Measurements from ENCODE around the gene RNF112.

Gene RNF112

GRCh38 chr17:19410875-19411620 lies at the start of gene RNF112:
Gene RNF112, plus strand, starts transcription at chr17:19411232. Its CDS starts 177 bp downstream, at chr17:19411409.
- no peak within 1 kb of the TSS for H3K4me3 ChIP-seq (ENCODE audit: low read depth, low read length)

- no peak overlapping the region for H3K4me3 ChIP-seq (ENCODE audit: low read depth, low read length)
Measured at GRCh38 chr17:19361326-19361725, 49.7 kb upstream of the RNF112 start.

- peak overlapping the region; percentile 71 for H3K4me3 ChIP-seq (ENCODE audit: low read depth, low read length)
Measured at GRCh38 chr17:19361944-19362276, 49.1 kb upstream of the RNF112 start.

DNA sequence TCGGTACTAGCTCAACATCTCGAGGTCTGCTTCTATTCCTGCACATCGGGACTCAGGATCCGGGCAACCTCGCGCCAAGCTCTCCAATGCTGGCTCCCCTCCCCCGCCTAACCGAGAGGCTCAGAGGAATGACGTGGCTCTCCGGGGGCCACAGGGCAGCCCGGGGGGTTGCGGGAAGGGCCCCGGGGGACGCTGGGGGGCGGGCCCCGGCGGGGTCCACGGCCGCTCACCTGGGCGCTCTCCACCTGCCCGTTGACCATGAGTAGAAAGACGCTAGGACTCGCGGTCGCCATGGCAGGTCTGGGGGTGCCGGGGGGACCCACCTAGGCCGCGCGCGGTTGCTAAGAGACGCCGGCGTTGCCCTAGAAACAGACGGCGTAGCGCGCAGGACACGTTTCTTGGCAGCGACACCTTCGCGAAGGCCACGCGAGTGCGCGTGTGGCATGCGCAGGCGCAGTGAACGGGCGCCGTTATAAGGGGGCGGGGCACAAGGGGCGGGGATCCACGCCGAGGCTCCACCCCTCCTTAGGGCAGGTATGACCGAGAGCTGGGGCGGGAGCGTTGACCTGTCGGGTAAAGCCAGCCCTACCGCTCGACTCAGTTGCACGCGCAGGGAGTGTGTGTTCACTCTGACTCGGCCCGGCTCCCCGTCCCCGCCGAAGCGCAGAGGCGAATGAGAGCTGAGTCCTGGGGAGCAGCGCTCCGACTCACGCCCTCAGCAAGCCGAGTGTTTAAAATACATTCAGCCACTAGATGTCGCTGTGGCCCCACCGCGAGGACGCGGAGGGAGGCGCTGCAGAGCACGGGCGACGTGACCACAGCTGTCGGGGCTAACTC lies 48.5 kb upstream of the RNF112 start, which contains the start of gene B9D1:
Gene B9D1, minus strand, starts transcription at position 447 of the 837 bp plus-strand sequence. Its CDS starts 154 bp downstream, at position 293.
- peak within 1 kb of the TSS; percentile 71 for H3K4me3 ChIP-seq (ENCODE audit: low read depth, low read length)

GRCh38 chr17:19363114-19363438 lies 48.0 kb upstream of the RNF112 start:
- H3K4me3 ChIP-seq (ENCODE audit: low read depth, low read length): peak overlapping the region; percentile 71

- no peak overlapping the region for H3K4me3 ChIP-seq (ENCODE audit: low read depth, low read length)
Measured at GRCh38 chr17:19363460-19364035, 47.5 kb upstream of the RNF112 start.

DNA sequence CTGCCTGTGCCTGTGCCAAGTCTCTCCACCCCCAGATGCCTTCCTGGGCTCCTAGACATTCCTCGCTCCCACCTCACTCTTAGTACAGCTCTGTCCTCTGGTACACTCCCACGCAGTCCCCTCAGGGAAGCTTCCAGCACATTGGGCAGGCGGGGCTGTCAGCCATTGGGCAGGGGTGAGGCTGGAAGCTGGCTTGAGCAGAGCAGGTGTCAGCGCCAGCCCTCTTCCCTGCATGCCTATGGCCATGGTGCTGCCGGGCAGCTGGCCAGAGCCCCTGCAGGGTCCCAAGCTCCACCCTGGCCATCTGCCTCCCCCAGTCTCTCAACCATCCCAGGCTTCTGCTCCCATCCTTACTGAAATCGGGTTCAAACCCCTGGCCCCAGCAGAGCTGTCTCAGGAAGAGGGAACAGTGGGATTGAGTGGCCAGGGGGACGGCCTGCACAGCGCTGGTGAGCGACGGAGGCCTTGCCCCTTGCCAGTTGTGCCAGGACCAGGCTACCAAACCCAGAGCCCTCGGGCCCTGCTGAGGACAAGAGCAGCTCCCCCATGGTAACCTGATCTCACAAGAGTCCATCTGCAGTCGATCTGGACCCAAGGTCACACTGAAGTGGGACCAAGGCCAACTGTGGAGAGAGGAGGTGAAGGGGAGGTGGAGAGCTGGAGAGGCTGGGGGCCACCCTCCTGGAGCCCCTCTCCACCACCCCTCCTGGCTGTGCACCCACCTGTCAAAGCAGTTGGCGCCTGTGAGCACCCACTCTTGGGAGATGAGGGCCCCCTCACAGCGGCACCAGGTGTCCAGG lies 46.1 kb upstream of the RNF112 start:
- H3K4me3 ChIP-seq (ENCODE audit: low read depth, low read length): no peak overlapping the region

DNA sequence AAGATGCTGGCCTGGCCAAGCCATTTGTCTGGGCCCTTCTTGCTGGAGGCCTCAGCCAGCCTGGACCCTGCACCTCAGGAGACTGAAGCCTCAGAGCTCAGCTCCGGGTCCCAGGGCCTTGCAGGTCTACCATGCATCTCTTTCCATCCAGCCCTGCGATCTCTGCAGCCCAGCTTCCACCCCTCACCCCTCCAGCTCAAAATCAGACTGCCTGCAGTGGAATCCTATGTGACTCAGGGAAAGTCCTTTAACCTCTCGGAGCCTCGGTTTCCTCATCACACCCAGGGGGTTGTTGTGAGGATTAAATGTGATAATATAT lies 45.6 kb upstream of the RNF112 start:
- H3K4me3 ChIP-seq (ENCODE audit: low read depth, low read length): no peak overlapping the region

DNA sequence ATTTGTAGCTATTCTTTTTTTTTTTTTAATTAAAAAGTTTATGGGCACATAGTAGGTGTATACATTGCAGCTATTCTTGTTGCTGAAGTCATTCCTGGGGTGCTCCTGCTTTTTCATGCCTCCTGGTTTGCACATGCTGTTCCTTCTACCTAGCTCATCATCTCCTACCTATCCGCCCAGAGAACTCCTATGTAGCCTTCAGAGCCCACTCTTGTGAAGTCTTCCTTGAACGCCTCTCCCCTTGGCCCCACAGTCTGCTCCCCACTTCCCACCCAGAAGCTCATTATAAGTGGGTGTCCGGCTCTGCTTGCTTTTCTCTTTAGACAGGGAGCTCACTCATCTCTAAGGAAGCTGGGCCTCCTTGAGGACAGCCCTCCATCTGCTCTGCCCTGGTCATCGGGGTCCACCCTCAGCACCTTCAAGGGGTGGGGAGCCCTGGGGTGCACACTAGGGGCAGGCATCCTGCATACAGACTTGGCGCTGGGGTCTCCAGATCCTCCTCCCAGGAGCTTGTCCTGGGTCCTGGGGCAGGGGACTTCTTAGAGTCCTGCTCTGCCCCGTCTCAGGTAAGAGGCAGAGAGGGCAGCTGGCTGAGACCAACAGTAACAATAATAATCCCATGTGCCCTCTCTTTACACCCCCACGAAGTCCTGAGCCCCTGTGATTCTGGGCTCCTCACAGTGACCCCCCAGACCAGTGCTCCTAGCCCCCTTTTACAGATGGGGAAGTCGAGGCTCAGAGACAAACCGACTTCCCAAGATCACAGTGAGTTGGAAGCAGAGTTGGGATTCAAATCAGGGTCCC lies 45.0 kb upstream of the RNF112 start:
- no peak overlapping the region for H3K4me3 ChIP-seq (ENCODE audit: low read depth, low read length)

DNA sequence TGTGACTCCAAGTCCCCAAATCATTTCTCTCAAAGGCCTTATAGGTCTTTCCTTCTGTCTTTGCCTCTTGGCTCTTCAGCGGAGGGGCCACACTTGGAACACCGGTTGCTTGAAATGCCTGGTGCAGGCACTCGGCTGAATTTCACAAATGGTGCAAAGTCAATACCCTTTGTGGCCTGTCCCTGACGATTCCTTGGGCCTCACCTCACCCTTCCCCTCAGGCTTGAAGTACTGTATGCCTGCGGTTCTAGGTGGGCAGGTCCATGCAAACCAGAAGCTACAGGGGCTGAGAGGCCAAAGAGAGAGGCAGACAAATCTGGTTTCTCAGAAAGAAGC lies 44.4 kb upstream of the RNF112 start:
- no peak overlapping the region for H3K4me3 ChIP-seq (ENCODE audit: low read depth, low read length)

- H3K4me3 ChIP-seq (ENCODE audit: low read depth, low read length): no peak overlapping the region
Measured at GRCh38 chr17:19368229-19368628, 42.8 kb upstream of the RNF112 start.

- no peak overlapping the region for H3K4me3 ChIP-seq (ENCODE audit: low read depth, low read length)
Measured at GRCh38 chr17:19369107-19369778, 41.8 kb upstream of the RNF112 start.

- no peak overlapping the region for H3K4me3 ChIP-seq (ENCODE audit: low read depth, low read length)
Measured at GRCh38 chr17:19369846-19370492, 41.1 kb upstream of the RNF112 start.

- no peak overlapping the region for H3K4me3 ChIP-seq (ENCODE audit: low read depth, low read length)
Measured at GRCh38 chr17:19370493-19370960, 40.5 kb upstream of the RNF112 start.

GRCh38 chr17:19371259-19372010 lies 39.6 kb upstream of the RNF112 start:
- no peak overlapping the region for H3K4me3 ChIP-seq (ENCODE audit: low read depth, low read length)

GRCh38 chr17:19372011-19372370 lies 39.0 kb upstream of the RNF112 start:
- H3K4me3 ChIP-seq (ENCODE audit: low read depth, low read length): no peak overlapping the region

GRCh38 chr17:19372439-19372838 lies 38.6 kb upstream of the RNF112 start:
- no peak overlapping the region for H3K4me3 ChIP-seq (ENCODE audit: low read depth, low read length)

- no peak overlapping the region for H3K4me3 ChIP-seq (ENCODE audit: low read depth, low read length)
Measured at GRCh38 chr17:19372866-19373504, 38.0 kb upstream of the RNF112 start.

Measured in iPS-11a (cell line).